SU-DHL-6 (cell line): ENCODE data around the gene BAK1.

Source experiments
- CTCF ChIP-seq: fragments of 200-600 bp; sonication (generic); IDR thresholded peaks from one replicate; pipeline ENCODE4 v1.5.1; 2017; ENCODE audit warnings: antibody characterized with exemption, mild to moderate bottlenecking, low read length, moderate library complexity; ENCODE audit not compliant: insufficient read depth, poor library complexity, severe bottlenecking
- EZH2phosphoT487 ChIP-seq: fragments of 200-600 bp; sonication (generic), shearing (Covaris generic); conservative IDR thresholded peaks from 2 replicates; pipeline ENCODE4 v1.6.1; 2018; ENCODE audit warnings: mild to moderate bottlenecking, antibody characterized with exemption, low read length, moderate library complexity, mixed read lengths

- no peak for TF ChIP-seq CTCF
- TF ChIP-seq EZH2phosphoT487: no peak
Observed at GRCh38 chr6:33578588-33579011, 1.5 kb downstream of the BAK1 start.
